HepG2 (cell line): ENCODE results near the gene ZNF540. TPM values are rescaled to one million over a fixed set of nuclear protein-coding genes. Genes with fewer than 3 reads are reported as not detected.
A peak's percentile ranks its signal among the peaks of the same experiment; 100 is the strongest.

Source experiments
- CBFB ChIP-seq: sonication (generic); formaldehyde crosslinking; IDR thresholded peaks from 2 replicates; pipeline ENCODE4 v1.4.0; 2020; ENCODE audit warnings: missing genetic modification reagents
- EED ChIP-seq: sonication (generic); formaldehyde crosslinking; IDR thresholded peaks from 2 replicates; pipeline ENCODE4 v1.5.0; 2020; ENCODE audit warnings: mild to moderate bottlenecking, missing genetic modification reagents
- IRF2 ChIP-seq: IDR thresholded peaks from 2 replicates; pipeline ENCODE4 v1.6.1; 2018; ENCODE audit warnings: missing genetic modification reagents, missing compliant biosample characterization
- NR2C2 ChIP-seq: sonication (generic); formaldehyde crosslinking; IDR thresholded peaks from 2 replicates; pipeline ENCODE4 v1.4.0; 2020; ENCODE audit warnings: missing genetic modification reagents, mild to moderate bottlenecking, moderate library complexity, borderline replicate concordance
- RBFOX2 ChIP-seq: fragments of 200-400 bp; formaldehyde crosslinking; IDR thresholded peaks from 2 replicates; pipeline ENCODE4 v1.6.1; 2017; ENCODE audit warnings: low read depth, mild to moderate bottlenecking, low read length
- SP1 ChIP-seq, 2 experiments: fragments of 450-650 bp in 1 of 2; sonication (generic) in 1 of 2; formaldehyde crosslinking in 1 of 2; IDR thresholded peaks; 2 replicates each; pipeline versions ENCODE4 v1.4.0 to v1.6.1; 2016 to 2020; ENCODE audit warnings: missing genetic modification reagents in 1 of 2
- TARDBP ChIP-seq: sonication (generic); formaldehyde crosslinking; IDR thresholded peaks from 2 replicates; pipeline ENCODE4 v1.8.0; 2022; ENCODE audit warnings: mild to moderate bottlenecking, missing genetic modification reagents
- TEAD3 ChIP-seq: optimal IDR thresholded peaks from 2 replicates; pipeline ENCODE3; 2016; ENCODE audit warnings: borderline replicate concordance
- XRCC5 ChIP-seq: fragments of 200-400 bp; formaldehyde crosslinking; optimal IDR thresholded peaks from 2 replicates; pipeline ENCODE3; 2017; ENCODE audit warnings: mild to moderate bottlenecking, low read length
- ZNF33A ChIP-seq: sonication (generic); formaldehyde crosslinking; IDR thresholded peaks from 2 replicates; pipeline ENCODE4 v1.5.1; 2020; ENCODE audit warnings: missing genetic modification reagents, mild to moderate bottlenecking, moderate library complexity, borderline replicate concordance
- ZSCAN29 ChIP-seq: sonication (generic); formaldehyde crosslinking; conservative IDR thresholded peaks from 2 replicates; pipeline ENCODE4 v1.4.0; 2020; ENCODE audit warnings: mild to moderate bottlenecking, missing genetic modification reagents
- polyA plus RNA-seq, 8 experiments: library from polyadenylated mRNA; depleted of rRNA in 3 of 8; stranded (reverse) in 7 of 8; unstranded in 1 of 8; fragments of >200 nt; fragmentation: Illumina TruSeq in 4 of 8; extraction: Trizol in 4 of 8; gene quantifications; 2 replicates each; pipeline versions ENCODE4 v1.2.1 to v1.2.3, GENCODE V29; 2011 to 2016; ENCODE audit warnings: low read depth in 4 of 8, missing spikeins in 1 of 8, mixed read lengths in 1 of 8; ENCODE audit not compliant: insufficient read depth in 1 of 8
- total RNA-seq, 5 experiments: library from RNA; depleted of rRNA; stranded (reverse); fragments of >200 nt; fragmentation: Illumina TruSeq; extraction: Trizol; gene quantifications; 2 replicates each; pipeline ENCODE4 v1.2.3, GENCODE V29; 2016; ENCODE audit warnings: low read depth in 1 of 5
- TF ChIP-seq, protein P1 (sequence below): sonication (generic); formaldehyde crosslinking; IDR thresholded peaks from 2 replicates; pipeline ENCODE4 v1.5.1; 2020; ENCODE audit warnings: missing genetic modification reagents, mild to moderate bottlenecking, borderline replicate concordance

ZNF540 gene
- total and polyA plus RNA-seq, 2 of the 13 experiments (the other 11 are each of a cell fraction or from before 2014, with no cell fraction given), result 0.21 to 0.40 TPM

DNA sequence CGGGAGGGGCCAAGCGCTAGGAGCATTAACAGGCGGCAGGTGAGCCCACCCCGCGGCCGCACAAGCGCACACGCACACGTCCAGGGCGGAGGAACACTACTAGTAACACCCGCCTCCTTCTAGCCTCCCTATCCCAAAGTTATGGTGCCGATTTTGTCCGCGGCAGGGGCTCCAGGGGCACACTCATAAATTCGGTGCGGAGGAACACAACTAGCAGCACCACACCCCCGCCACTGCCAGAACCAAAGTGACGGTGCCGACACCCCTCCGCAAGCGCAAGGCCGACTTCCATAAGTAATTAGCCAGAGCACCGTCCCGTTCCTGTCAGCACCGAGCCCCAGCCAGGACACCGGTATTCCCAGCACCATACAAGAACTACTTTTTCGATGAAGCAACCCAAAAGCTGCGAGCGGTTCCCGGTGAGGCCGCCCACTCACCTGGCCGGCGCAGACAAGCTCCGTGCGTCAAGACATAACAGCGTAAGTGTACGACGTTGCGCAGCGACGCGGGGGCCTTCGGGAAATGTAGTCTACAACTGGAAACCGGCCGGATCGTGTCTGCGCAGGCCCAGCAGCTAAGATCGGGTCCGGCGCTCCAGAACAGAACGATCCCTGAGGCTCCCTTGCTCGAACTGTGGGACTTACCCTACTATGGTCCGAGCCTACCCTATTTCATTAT, at the start of gene ZNF540, which contains the start of gene ZNF571 (continued):
- TF ChIP-seq TARDBP (CRISPR knock-in tag) (peak; percentile 38; the same call in 1 of the 2 replicates), IRF2 (CRISPR knock-in tag) (peak; percentile 91), ZNF33A (no peak), TEAD3 (peak; percentile 44), XRCC5 (peak; percentile 77), EED (CRISPR knock-in tag) (peak; percentile 77; the same call in 1 of the 2 replicates), NR2C2 (CRISPR knock-in tag) (peak; percentile 78), RBFOX2 (peak; percentile 57), SP1 (IDR thresholded peaks at IDR 0.05) (no peak), SP1 (CRISPR knock-in tag; IDR thresholded peaks at IDR 0.05) (peak; percentile 32; the same call in 1 of the 2 replicates), ZSCAN29 (CRISPR knock-in tag) (0 out of 2 replicates have a peak, but pooled peaks have one; percentile 18), CBFB (CRISPR knock-in tag) (0 out of 2 replicates have a peak, but pooled peaks have one; percentile 43)
- TF ChIP-seq, protein P1, sequence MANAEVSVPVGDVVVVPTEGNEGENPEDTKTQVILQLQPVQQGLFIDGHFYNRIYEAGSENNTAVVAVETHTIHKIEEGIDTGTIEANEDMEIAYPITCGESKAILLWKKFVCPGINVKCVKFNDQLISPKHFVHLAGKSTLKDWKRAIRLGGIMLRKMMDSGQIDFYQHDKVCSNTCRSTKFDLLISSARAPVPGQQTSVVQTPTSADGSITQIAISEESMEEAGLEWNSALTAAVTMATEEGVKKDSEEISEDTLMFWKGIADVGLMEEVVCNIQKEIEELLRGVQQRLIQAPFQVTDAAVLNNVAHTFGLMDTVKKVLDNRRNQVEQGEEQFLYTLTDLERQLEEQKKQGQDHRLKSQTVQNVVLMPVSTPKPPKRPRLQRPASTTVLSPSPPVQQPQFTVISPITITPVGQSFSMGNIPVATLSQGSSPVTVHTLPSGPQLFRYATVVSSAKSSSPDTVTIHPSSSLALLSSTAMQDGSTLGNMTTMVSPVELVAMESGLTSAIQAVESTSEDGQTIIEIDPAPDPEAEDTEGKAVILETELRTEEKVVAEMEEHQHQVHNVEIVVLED, result peak; percentile 100
